Activated CD8-positive, alpha-beta T cell treated with anti-CD3 and anti-CD28 coated beads for 36 hours (primary cell): Measurements from ENCODE around the gene CNOT10. TPM values are rescaled to one million over a fixed set of nuclear protein-coding genes. Genes with fewer than 3 reads are reported as not detected.
A peak's percentile ranks its signal among the peaks of the same experiment; 100 is the strongest.

Experiments used
- ATAC-seq: fragments of 200-7000 bp; cut with Tn5 transposase; one replicate; pipeline ENCODE4 v1.10.0; 2021; ENCODE audit warnings: mild to moderate bottlenecking, moderate library complexity
- CTCF ChIA-PET: fragments of 350-600 bp; sonication (Branson Sonifier 250); formaldehyde crosslinking; loops from one replicate; lab custom pipeline; 2021; ENCODE audit warnings: antibody characterized with exemption; lab: Charles Lee
- POLR2A ChIA-PET: fragments of 350-600 bp; sonication (Branson Sonifier 250); formaldehyde crosslinking; loops from one replicate; lab custom pipeline; 2021; ENCODE audit warnings: antibody characterized with exemption; lab: Charles Lee
- DNase-seq: peaks from one replicate; pipeline ENCODE4 v3.0.0-alpha.2; 2020
- H3K27ac Mint-ChIP-seq: one replicate; pipeline ENCODE4 v1.8.0; 2021; ENCODE audit warnings: mild to moderate bottlenecking, mixed read lengths
- H3K27me3 Mint-ChIP-seq: one replicate; pipeline ENCODE4 v1.8.0; 2021; ENCODE audit warnings: mixed read lengths
- H3K36me3 Mint-ChIP-seq: one replicate; pipeline ENCODE4 v1.8.0; 2021; ENCODE audit warnings: low read depth, mixed read lengths
- H3K4me1 Mint-ChIP-seq: one replicate; pipeline ENCODE4 v1.8.0; 2021; ENCODE audit warnings: low read depth, mixed read lengths
- H3K4me3 Mint-ChIP-seq: one replicate; pipeline ENCODE4 v1.8.0; 2021; ENCODE audit warnings: mild to moderate bottlenecking, moderate library complexity, mixed read lengths
- H3K9me3 Mint-ChIP-seq: one replicate; pipeline ENCODE4 v1.8.0; 2021; ENCODE audit warnings: mixed read lengths
- CTCF ChIP-seq: fragments of 200-600 bp; IDR thresholded peaks from one replicate; pipeline ENCODE4 v1.8.0; 2022; ENCODE audit warnings: antibody characterized with exemption, mild to moderate bottlenecking
- intact Hi-C: fragments of 100-400 bp; cut with micrococcal nuclease; formaldehyde crosslinking; loops from one replicate; pipeline ENCODE4 v1.10.0; 2022
- total RNA-seq, 2 experiments: library from RNA; stranded (reverse); gene quantifications; one replicate each; pipeline ENCODE4 v1.2.3, GENCODE V29; 2021

Gene CNOT10
- total RNA-seq, 2 experiments from 2014 or later = 58.5 to 61.0 TPM

- TF ChIP-seq CTCF = no peak
- Mint-ChIP-seq H3K27ac (no peak overlapping the region), H3K27me3 (no peaks in the 10 kb centered on the region), H3K9me3 (no peaks in the 10 kb centered on the region), H3K36me3 (peaks cover 9% of the 10 kb centered on the region), H3K4me3 (no peak overlapping the region), H3K4me1 (peaks cover 4% of the 10 kb centered on the region)
- ChIA-PET CTCF (interaction anchor here (1.2 kb wide), 1 partner anchor 21 kb away, joined by 4 read pairs; no protein-coding TSS in a partner anchor), POLR2A (no interaction called here)
- DNase-seq (no peak), ATAC-seq (no peak)
- intact Hi-C loops = no loop called here
These were observed 74.4 kb downstream of the CNOT10 start for GRCh38 chr3:32759342-32759741.

GRCh38 chr3:32764481-32764880 lies 79.5 kb downstream of the CNOT10 start:
- DNase-seq (no peak), ATAC-seq (no peak)
- Mint-ChIP-seq H3K27me3 (no peaks in the 10 kb centered on the region), H3K4me1 (no peaks in the 10 kb centered on the region), H3K9me3 (no peaks in the 10 kb centered on the region), H3K27ac (no peak overlapping the region), H3K36me3 (peaks cover 12% of the 10 kb centered on the region), H3K4me3 (no peak overlapping the region)
- ChIA-PET CTCF (no interaction called here), POLR2A (no interaction called here)
- intact Hi-C loops = no loop called here
- TF ChIP-seq CTCF = no peak

GRCh38 chr3:32778389-32778788 lies 93.4 kb downstream of the CNOT10 start:
- Mint-ChIP-seq H3K27ac (no peak overlapping the region), H3K27me3 (peaks cover 17% of the 10 kb centered on the region), H3K4me3 (no peak overlapping the region), H3K36me3 (peaks cover 8% of the 10 kb centered on the region), H3K4me1 (peaks cover 8% of the 10 kb centered on the region), H3K9me3 (no peaks in the 10 kb centered on the region)
- no peak for TF ChIP-seq CTCF
- ATAC-seq = peak; percentile 32
- intact Hi-C loops = no loop called here
- ChIA-PET POLR2A (no interaction called here), CTCF (interaction anchor here (0.9 kb wide), 1 partner anchor 46 kb away, joined by 3 read pairs; no protein-coding TSS in a partner anchor)
- peak; percentile 29 for DNase-seq

GRCh38 chr3:32780071-32780734 lies 95.2 kb downstream of the CNOT10 start:
- POLR2A ChIA-PET = no interaction called here
- H3K9me3 Mint-ChIP-seq = no peaks in the 10 kb centered on the region
- peaks cover 4% of the 10 kb centered on the region for H3K36me3 Mint-ChIP-seq
- peaks cover 8% of the 10 kb centered on the region for H3K4me1 Mint-ChIP-seq
- peaks cover 17% of the 10 kb centered on the region for H3K27me3 Mint-ChIP-seq
- no peak overlapping the region for H3K27ac Mint-ChIP-seq
- no peak for ATAC-seq
- peak overlapping the region; percentile 78 for H3K4me3 Mint-ChIP-seq
- DNase-seq = no peak
- CTCF ChIA-PET = interaction anchor here (0.5 to 2.3 kb wide), 10 partner anchors 9 to 154 kb away, joined by 3 to 10 read pairs (median 4); no protein-coding TSS in a partner anchor
- no peak for TF ChIP-seq CTCF
- intact Hi-C loops = no loop called here

GRCh38 chr3:32780735-32781210 lies 95.8 kb downstream of the CNOT10 start:
- DNase-seq = peak; percentile 36
- Mint-ChIP-seq H3K4me1 (peaks cover 8% of the 10 kb centered on the region), H3K36me3 (peaks cover 4% of the 10 kb centered on the region), H3K27ac (no peak overlapping the region), H3K27me3 (peaks cover 17% of the 10 kb centered on the region), H3K4me3 (peak overlapping the region; percentile 78), H3K9me3 (no peaks in the 10 kb centered on the region)
- peak; percentile 20 for ATAC-seq
- ChIA-PET POLR2A (no interaction called here), CTCF (interaction anchor here (1.0 to 2.4 kb wide), 11 partner anchors 9 to 267 kb away, joined by 3 to 10 read pairs (median 4); no protein-coding TSS in a partner anchor)
- intact Hi-C loops = no loop called here
- TF ChIP-seq CTCF = no peak
